ENCODE measurements around the gene CASZ1.

CASZ1 gene

GRCh38 chr1:10795276-10796021 is 997 bp downstream of the CASZ1 start:
- DNase-seq (ENCODE audit: low read depth): peak; percentile 21

- peak; percentile 9 for DNase-seq (ENCODE audit: low read depth)
Observed at GRCh38 chr1:10794724-10795275, 1.6 kb downstream of the CASZ1 start.

GRCh38 chr1:10793129-10793651 is 3.3 kb downstream of the CASZ1 start:
- peak; percentile 26 for DNase-seq (ENCODE audit: low read depth)

GRCh38 chr1:10791105-10791951 is 5.1 kb downstream of the CASZ1 start:
- DNase-seq (ENCODE audit: low read depth): no peak

GRCh38 chr1:10789803-10790702 is 6.4 kb downstream of the CASZ1 start:
- no peak for DNase-seq (ENCODE audit: low read depth)

- no peak for DNase-seq (ENCODE audit: low read depth)
Observed at GRCh38 chr1:10789047-10789791, 7.2 kb downstream of the CASZ1 start.

- no peak for DNase-seq (ENCODE audit: low read depth)
Observed at GRCh38 chr1:10788592-10789006, 7.8 kb downstream of the CASZ1 start.

- no peak for DNase-seq (ENCODE audit: low read depth)
Observed at GRCh38 chr1:10787286-10787685, 9.2 kb downstream of the CASZ1 start.

- DNase-seq (ENCODE audit: low read depth): no peak
Observed at GRCh38 chr1:10785728-10786638, 10.5 kb downstream of the CASZ1 start.

GRCh38 chr1:10784998-10785727 is 11.3 kb downstream of the CASZ1 start:
- DNase-seq (ENCODE audit: low read depth): no peak

- no peak for DNase-seq (ENCODE audit: low read depth)
Observed at GRCh38 chr1:10782491-10783244, 13.8 kb downstream of the CASZ1 start.

- DNase-seq (ENCODE audit: low read depth): no peak
Observed at GRCh38 chr1:10781137-10781536, 15.3 kb downstream of the CASZ1 start.

GRCh38 chr1:10779841-10780240 is 16.6 kb downstream of the CASZ1 start:
- DNase-seq (ENCODE audit: low read depth): no peak

GRCh38 chr1:10779201-10779600 is 17.2 kb downstream of the CASZ1 start:
- DNase-seq (ENCODE audit: low read depth): no peak

- DNase-seq (ENCODE audit: low read depth): no peak
Observed at GRCh38 chr1:10778640-10779039, 17.8 kb downstream of the CASZ1 start.

GRCh38 chr1:10777749-10778574 is 18.5 kb downstream of the CASZ1 start:
- no peak for DNase-seq (ENCODE audit: low read depth)

GRCh38 chr1:10776190-10776905 is 20.1 kb downstream of the CASZ1 start:
- DNase-seq (ENCODE audit: low read depth): no peak
